OCI-LY3 (cell line): ENCODE data around the gene POU6F2.

Source experiments
- EZH2phosphoT487 ChIP-seq: fragments of 200-600 bp; shearing (Covaris generic); IDR thresholded peaks from 2 replicates; pipeline ENCODE4 v1.6.1; 2018; ENCODE audit warnings: antibody characterized with exemption, mixed run types, low read depth
- TF ChIP-seq, protein P1 (sequence below): fragments of 200-600, 300-600 bp; sonication (generic); IDR thresholded peaks from 2 replicates; pipeline ENCODE4 v1.5.1; 2014; ENCODE audit warnings: antibody characterized with exemption, low read length, low read depth

- no peak for TF ChIP-seq EZH2phosphoT487
- TF ChIP-seq, protein P1, sequence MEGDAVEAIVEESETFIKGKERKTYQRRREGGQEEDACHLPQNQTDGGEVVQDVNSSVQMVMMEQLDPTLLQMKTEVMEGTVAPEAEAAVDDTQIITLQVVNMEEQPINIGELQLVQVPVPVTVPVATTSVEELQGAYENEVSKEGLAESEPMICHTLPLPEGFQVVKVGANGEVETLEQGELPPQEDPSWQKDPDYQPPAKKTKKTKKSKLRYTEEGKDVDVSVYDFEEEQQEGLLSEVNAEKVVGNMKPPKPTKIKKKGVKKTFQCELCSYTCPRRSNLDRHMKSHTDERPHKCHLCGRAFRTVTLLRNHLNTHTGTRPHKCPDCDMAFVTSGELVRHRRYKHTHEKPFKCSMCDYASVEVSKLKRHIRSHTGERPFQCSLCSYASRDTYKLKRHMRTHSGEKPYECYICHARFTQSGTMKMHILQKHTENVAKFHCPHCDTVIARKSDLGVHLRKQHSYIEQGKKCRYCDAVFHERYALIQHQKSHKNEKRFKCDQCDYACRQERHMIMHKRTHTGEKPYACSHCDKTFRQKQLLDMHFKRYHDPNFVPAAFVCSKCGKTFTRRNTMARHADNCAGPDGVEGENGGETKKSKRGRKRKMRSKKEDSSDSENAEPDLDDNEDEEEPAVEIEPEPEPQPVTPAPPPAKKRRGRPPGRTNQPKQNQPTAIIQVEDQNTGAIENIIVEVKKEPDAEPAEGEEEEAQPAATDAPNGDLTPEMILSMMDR = no peak
Measured at GRCh38 chr7:39051279-39051678, 73.6 kb downstream of the POU6F2 start.
